Cardiac muscle cell (in vitro differentiated cells and primary cell): ENCODE data around the gene PAX5. TPM values are rescaled to one million over a fixed set of nuclear protein-coding genes. Genes with fewer than 3 reads are reported as not detected.
A peak's percentile ranks its signal among the peaks of the same experiment; 100 is the strongest.

Experiments
- DNase-seq, 2 donors: peaks; one replicate each; pipeline versions ENCODE4 v3.0.0 to v3.0.0-alpha.2; 2010 to 2017; ENCODE audit warnings: low read depth in 1 of 2, low spot score in 1 of 2
- H3K27ac ChIP-seq: fragments of 200-600 bp; sonication (generic); 2 replicates; pipeline ENCODE4 v1.5.1; 2016
- H3K27me3 ChIP-seq: fragments of 200-600 bp; sonication (generic); 2 replicates; pipeline ENCODE4 v1.6.0; 2016; ENCODE audit warnings: control low read depth
- H3K36me3 ChIP-seq: fragments of 200-600 bp; sonication (generic); 2 replicates; pipeline ENCODE4 v1.5.1; 2016; ENCODE audit warnings: control low read depth
- H3K4me1 ChIP-seq: fragments of 200-600 bp; sonication (generic); 2 replicates; pipeline ENCODE4 v1.8.1; 2017; ENCODE audit warnings: low read depth, mild to moderate bottlenecking, mixed run types
- H3K4me3 ChIP-seq: fragments of 200-600 bp; sonication (generic); 2 replicates; pipeline ENCODE4 v1.5.1; 2016; ENCODE audit warnings: mild to moderate bottlenecking
- H3K9me3 ChIP-seq: fragments of 200-600 bp; sonication (generic); 2 replicates; pipeline ENCODE4 v1.5.1; 2017; ENCODE audit warnings: low read depth, mild to moderate bottlenecking, control low read depth
- CTCF ChIP-seq: IDR thresholded peaks from 2 replicates; pipeline ENCODE4 v1.5.1; 2012; ENCODE audit warnings: low read depth, mild to moderate bottlenecking, low read length
- polyA plus RNA-seq: library from polyadenylated mRNA; unstranded; fragments of >200 nt; fragmentation: Nextera tagmentation; extraction: Ambion mirVana; gene quantifications from 2 replicates; pipeline ENCODE4 v1.2.1, GENCODE V29; 2016
- total RNA-seq: library from RNA; depleted of rRNA; stranded (reverse); fragments of >200 nt; gene quantifications from 2 replicates; pipeline ENCODE4 v1.2.3, GENCODE V29; 2016

PAX5 gene
- total and polyA plus RNA-seq, 2 experiments from 2014 or later: not detected

- Histone ChIP-seq H3K27ac (no peak overlapping the region), H3K9me3 (no peaks in the 10 kb centered on the region), H3K4me3 (no peak overlapping the region), H3K4me1 (no peaks in the 10 kb centered on the region), H3K27me3 (peaks cover 12% of the 10 kb centered on the region), H3K36me3 (no peaks in the 10 kb centered on the region)
- DNase-seq: peak in 1 of 2 donors; percentile 81
- TF ChIP-seq CTCF: no peak
Measured at GRCh38 chr9:36924071-36924470, 110.0 kb downstream of the PAX5 start.

- no peaks in the 10 kb centered on the region for H3K4me1 ChIP-seq
- no peaks in the 10 kb centered on the region for H3K9me3 ChIP-seq
- no peak for TF ChIP-seq CTCF
- H3K4me3 ChIP-seq: no peak overlapping the region
- H3K27me3 ChIP-seq: peaks cover 12% of the 10 kb centered on the region
- H3K27ac ChIP-seq: no peak overlapping the region
- no peak for DNase-seq
- H3K36me3 ChIP-seq: no peaks in the 10 kb centered on the region
Measured at GRCh38 chr9:36923025-36923625, 110.9 kb downstream of the PAX5 start.

- Histone ChIP-seq H3K36me3 (no peaks in the 10 kb centered on the region), H3K27me3 (peaks cover 12% of the 10 kb centered on the region), H3K4me1 (no peaks in the 10 kb centered on the region), H3K9me3 (no peaks in the 10 kb centered on the region), H3K27ac (no peak overlapping the region), H3K4me3 (no peak overlapping the region)
- TF ChIP-seq CTCF: no peak
- no peak for DNase-seq
Measured at GRCh38 chr9:36922548-36922947, 111.5 kb downstream of the PAX5 start.

GRCh38 chr9:36914212-36914577 is 119.9 kb downstream of the PAX5 start:
- no peak overlapping the region for H3K27ac ChIP-seq
- H3K36me3 ChIP-seq: no peaks in the 10 kb centered on the region
- H3K4me1 ChIP-seq: no peaks in the 10 kb centered on the region
- H3K4me3 ChIP-seq: no peak overlapping the region
- no peak for DNase-seq
- TF ChIP-seq CTCF: no peak
- peaks cover 36% of the 10 kb centered on the region for H3K27me3 ChIP-seq
- H3K9me3 ChIP-seq: no peaks in the 10 kb centered on the region

- no peak overlapping the region for H3K4me3 ChIP-seq
- H3K9me3 ChIP-seq: no peaks in the 10 kb centered on the region
- H3K4me1 ChIP-seq: no peaks in the 10 kb centered on the region
- H3K27me3 ChIP-seq: peaks cover 42% of the 10 kb centered on the region
- peak; percentile 18 for TF ChIP-seq CTCF
- H3K36me3 ChIP-seq: no peaks in the 10 kb centered on the region
- no peak overlapping the region for H3K27ac ChIP-seq
- DNase-seq: no peak
Measured at GRCh38 chr9:36913393-36914211, 120.5 kb downstream of the PAX5 start.
